Fibroblast of skin of right quadriceps (primary cell): Measurements from ENCODE around the gene TBC1D22A.
"Not testable (repeated sequence)": the region's sequence is repeated elsewhere in the genome, so short reads cannot be mapped to it uniquely, and the experiment has no call there.

ENCODE experiments used
- DNase-seq: peaks from one replicate; pipeline ENCODE4 v3.0.0-alpha.2; 2013

TBC1D22A gene

GRCh38 chr22:46774980-46775849 is 12.8 kb downstream of the TBC1D22A start:
- DNase-seq = no peak

- no peak for DNase-seq
Observed at GRCh38 chr22:46775850-46776826, 13.7 kb downstream of the TBC1D22A start.

- DNase-seq = no peak
Observed at GRCh38 chr22:46776876-46777608, 14.6 kb downstream of the TBC1D22A start.

GRCh38 chr22:46777609-46777970 is 15.1 kb downstream of the TBC1D22A start:
- DNase-seq = no peak

- DNase-seq = no peak
Observed at GRCh38 chr22:46779023-46779422, 16.6 kb downstream of the TBC1D22A start.

GRCh38 chr22:46779651-46780050 is 17.2 kb downstream of the TBC1D22A start:
- no peak for DNase-seq

GRCh38 chr22:46780453-46780852 is 18.0 kb downstream of the TBC1D22A start:
- no peak for DNase-seq

GRCh38 chr22:46781291-46781690 is 18.8 kb downstream of the TBC1D22A start:
- no peak for DNase-seq

GRCh38 chr22:46782200-46782599 is 19.8 kb downstream of the TBC1D22A start:
- DNase-seq = not testable (repeated sequence)

- peak; percentile 24 for DNase-seq
Observed at GRCh38 chr22:46783721-46784120, 21.3 kb downstream of the TBC1D22A start.

- no peak for DNase-seq
Observed at GRCh38 chr22:46788441-46789172, 26.2 kb downstream of the TBC1D22A start.

GRCh38 chr22:46789992-46790391 is 27.5 kb downstream of the TBC1D22A start:
- DNase-seq = no peak

GRCh38 chr22:46791201-46791731 is 28.8 kb downstream of the TBC1D22A start:
- DNase-seq = peak; percentile 53

GRCh38 chr22:46792061-46792796 is 29.8 kb downstream of the TBC1D22A start:
- DNase-seq = no peak

GRCh38 chr22:46792841-46793261 is 30.4 kb downstream of the TBC1D22A start:
- DNase-seq = no peak

- DNase-seq = no peak
Observed at GRCh38 chr22:46793497-46793896, 31.0 kb downstream of the TBC1D22A start.

GRCh38 chr22:46794067-46794466 is 31.6 kb downstream of the TBC1D22A start:
- no peak for DNase-seq

GRCh38 chr22:46794491-46794890 is 32.0 kb downstream of the TBC1D22A start:
- DNase-seq = no peak

GRCh38 chr22:46795140-46795539 is 32.7 kb downstream of the TBC1D22A start:
- DNase-seq = no peak

GRCh38 chr22:46795845-46796565 is 33.6 kb downstream of the TBC1D22A start:
- no peak for DNase-seq
